RPMI7951 (cell line): ENCODE data around the gene OSER1. TPM values are rescaled to one million over a fixed set of nuclear protein-coding genes. Genes with fewer than 3 reads are reported as not detected.

Source experiments
- DNase-seq: peaks from one replicate; pipeline ENCODE4 v3.0.0-alpha.2; 2012; ENCODE audit warnings: low read depth
- total RNA-seq: library from RNA; depleted of rRNA; stranded (reverse); fragments of >200 nt; shearing (Covaris generic); gene quantifications from 2 replicates; pipeline ENCODE4 v1.2.3, GENCODE V29; 2014

Gene OSER1
- total RNA-seq, 1 experiment from 2014 or later, result 89.0 TPM

DNA sequence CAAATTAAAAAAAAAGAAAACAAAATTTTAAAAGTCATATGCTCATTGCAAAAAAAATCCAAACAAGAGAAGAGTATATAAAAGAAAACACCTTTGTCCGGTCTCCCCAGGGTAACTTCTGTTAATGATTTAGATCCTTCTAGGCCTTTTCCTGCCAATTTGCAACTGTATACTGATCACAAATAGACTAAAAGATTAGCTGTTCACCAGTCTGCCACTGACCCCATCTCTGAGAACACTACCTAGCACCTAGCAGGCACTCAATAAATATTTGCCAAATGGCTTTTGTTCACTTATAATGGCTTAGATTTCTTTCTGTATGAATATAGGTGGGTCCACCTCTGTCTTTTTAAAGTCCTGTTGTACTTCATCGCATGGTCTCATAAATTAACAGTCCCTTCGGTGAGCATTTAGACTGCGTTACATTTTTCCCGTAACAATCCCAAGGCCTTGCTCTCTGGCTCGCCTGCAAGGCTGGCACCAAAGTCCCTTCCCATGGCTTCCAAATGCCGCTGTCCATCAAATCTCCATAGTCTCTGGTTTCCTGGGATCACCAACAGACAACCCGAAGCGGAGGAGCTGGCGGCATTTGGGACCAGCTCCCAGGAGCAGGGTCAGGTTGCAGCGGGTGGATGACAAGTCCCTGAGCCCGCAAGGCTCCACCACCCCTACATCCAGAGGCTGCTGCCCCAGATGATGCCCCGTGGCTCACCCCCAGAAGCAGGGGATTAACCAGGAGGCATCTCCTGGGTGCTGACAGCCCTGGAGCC is 35.4 kb downstream of the OSER1 start:
- no peak for DNase-seq

GRCh38 chr20:44173846-44174245 is 36.7 kb downstream of the OSER1 start:
- no peak for DNase-seq

GRCh38 chr20:44173116-44173515 is 37.5 kb downstream of the OSER1 start:
- no peak for DNase-seq

GRCh38 chr20:44172572-44172950 is 38.0 kb downstream of the OSER1 start:
- no peak for DNase-seq

- peak; percentile 59 for DNase-seq
Measured at GRCh38 chr20:44171775-44172571, 38.6 kb downstream of the OSER1 start.

GRCh38 chr20:44170816-44171410 is 39.7 kb downstream of the OSER1 start:
- peak; percentile 87 for DNase-seq

DNA sequence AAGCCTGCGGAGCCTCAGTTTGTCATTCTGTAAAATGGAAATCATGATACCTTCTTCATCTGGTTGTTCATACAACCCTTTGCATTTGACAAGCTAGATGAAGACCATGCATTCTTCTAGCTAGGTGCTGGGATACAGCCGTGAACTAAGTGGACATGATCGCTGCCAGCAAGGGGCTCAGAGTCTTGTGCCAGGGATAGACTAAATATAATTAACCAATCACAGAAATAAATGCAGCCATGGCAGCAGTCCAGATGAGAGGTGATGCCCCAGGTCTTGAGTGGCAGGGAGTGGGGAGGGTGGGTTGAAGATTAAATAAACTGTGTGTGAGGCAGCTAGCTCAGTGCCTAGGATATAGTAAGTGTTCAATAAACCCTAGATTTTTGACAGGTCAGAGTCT is 42.8 kb downstream of the OSER1 start:
- DNase-seq, result no peak

- peak; percentile 99 for DNase-seq
Measured at GRCh38 chr20:44166477-44166876, 44.1 kb downstream of the OSER1 start.

GRCh38 chr20:44166008-44166407 is 44.6 kb downstream of the OSER1 start:
- DNase-seq, result peak; percentile 99

- no peak for DNase-seq
Measured at GRCh38 chr20:44160133-44160532, 50.4 kb downstream of the OSER1 start.

DNA sequence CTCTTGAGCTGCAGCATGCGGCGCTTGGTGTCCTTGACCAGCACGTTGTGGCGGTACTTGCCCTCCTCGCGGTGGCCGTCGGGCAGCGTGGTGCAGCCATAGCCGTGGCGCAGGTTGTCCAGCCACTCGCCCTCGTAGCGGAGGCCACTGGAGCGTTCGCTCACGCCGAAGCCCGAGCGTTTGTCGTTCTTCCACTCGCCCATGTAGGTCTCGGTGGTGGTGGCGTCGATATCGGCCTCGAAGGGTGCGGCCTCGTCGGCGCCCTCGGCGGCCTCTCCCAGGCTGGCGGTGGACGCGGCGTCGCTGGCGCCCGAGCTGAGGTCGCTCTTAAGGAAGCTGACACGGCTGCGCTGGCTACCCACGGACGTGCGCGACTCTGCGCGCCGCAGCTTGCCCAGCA is 50.9 kb downstream of the OSER1 start:
- DNase-seq, result no peak

- no peak for DNase-seq
Measured at GRCh38 chr20:44159125-44159524, 51.4 kb downstream of the OSER1 start.

GRCh38 chr20:44157061-44157460 is 53.5 kb downstream of the OSER1 start:
- no peak for DNase-seq

GRCh38 chr20:44154521-44155001 is 56.0 kb downstream of the OSER1 start:
- DNase-seq, result peak; percentile 100

GRCh38 chr20:44153636-44154043 is 56.9 kb downstream of the OSER1 start:
- peak; percentile 96 for DNase-seq

DNA sequence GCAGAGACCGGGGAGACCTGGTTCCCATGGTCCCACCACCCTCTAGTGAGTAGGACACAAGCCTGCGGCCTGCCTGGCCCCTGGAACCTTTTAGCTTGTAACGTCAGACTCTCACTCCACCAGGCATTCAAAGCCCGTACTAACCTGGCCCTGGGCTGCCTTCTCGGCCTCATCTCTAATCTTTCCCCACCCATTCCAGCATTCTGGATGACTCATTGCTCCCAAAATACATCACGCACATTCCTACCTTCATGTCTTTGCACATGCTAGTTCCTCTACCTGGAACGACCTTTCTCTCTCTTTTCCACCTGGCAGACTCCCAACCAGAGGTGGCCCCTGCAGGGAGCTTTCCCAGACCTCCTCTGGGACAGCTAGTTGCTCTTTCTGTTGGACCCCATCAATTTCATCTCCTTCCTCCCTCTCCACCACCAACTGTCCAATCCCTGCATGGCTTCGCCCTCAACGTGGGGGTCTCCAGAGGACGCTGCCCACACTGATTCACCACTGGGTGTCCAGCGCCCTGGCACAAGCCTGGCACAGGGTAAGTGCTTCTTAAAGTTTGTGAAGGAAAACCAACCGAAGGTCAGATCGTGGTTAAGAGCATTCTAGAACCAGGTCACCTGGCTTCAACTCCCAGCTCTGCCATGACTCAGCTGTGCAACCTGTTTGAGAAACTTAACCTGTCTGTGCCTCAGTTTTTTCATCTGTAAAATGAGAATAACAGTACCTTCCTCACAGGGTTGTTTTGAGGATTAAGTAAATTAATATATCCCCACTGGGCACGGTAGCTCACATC is 58.8 kb downstream of the OSER1 start:
- DNase-seq, result peak; percentile 83

GRCh38 chr20:44146272-44146671 is 64.3 kb downstream of the OSER1 start:
- no peak for DNase-seq
